OCI-LY7 (cell line): ENCODE data around the gene COPG1. TPM values are rescaled to one million over a fixed set of nuclear protein-coding genes. Genes with fewer than 3 reads are reported as not detected.

ENCODE experiments used
- BruUV-seq: library from RNA; stranded (reverse); fragments of 400-500 nt; replicated peaks from 2 replicates; lab custom pipeline; 2021; lab: Mats Ljungman, UMichigan
- CTCF ChIA-PET: fragments of 300-600 bp; sonication (Branson Sonifier 250); formaldehyde crosslinking; loops from one replicate; lab custom pipeline; 2022; ENCODE audit warnings: antibody characterized with exemption; ENCODE audit not compliant: unreplicated experiment; lab: Charles Lee
- POLR2A ChIA-PET: fragments of 300-600 bp; sonication (Branson Sonifier 250); formaldehyde crosslinking; loops from one replicate; lab custom pipeline; 2022; ENCODE audit warnings: antibody characterized with exemption; lab: Charles Lee
- DNase-seq: peaks from one replicate; pipeline ENCODE4 v3.0.0-alpha.2; 2015; ENCODE audit warnings: low spot score
- H2AFZ ChIP-seq: fragments of 200-600 bp; sonication (generic), shearing (Covaris generic); 2 replicates; pipeline ENCODE4 v1.6.1; 2014; ENCODE audit warnings: mild to moderate bottlenecking, antibody characterized with exemption, low read length, moderate library complexity
- H3K27ac ChIP-seq: fragments of 200-600 bp; sonication (generic); 2 replicates; pipeline ENCODE4 v1.5.1; 2014; ENCODE audit warnings: mixed run types, low read depth, mild to moderate bottlenecking, moderate library complexity, low read length, inconsistent platforms; ENCODE audit not compliant: poor library complexity, severe bottlenecking
- H3K36me3 ChIP-seq: fragments of 200-600 bp; sonication (generic); 2 replicates; pipeline ENCODE4 v1.6.1; 2014; ENCODE audit warnings: mild to moderate bottlenecking, antibody characterized with exemption, low read length, moderate library complexity, mixed read lengths; ENCODE audit not compliant: insufficient read depth
- H3K4me1 ChIP-seq: fragments of 200-600 bp; sonication (generic); 2 replicates; pipeline ENCODE4 v1.5.1; 2014; ENCODE audit warnings: mild to moderate bottlenecking, low read length; ENCODE audit not compliant: insufficient read depth, poor library complexity, severe bottlenecking
- H3K4me2 ChIP-seq: fragments of 200-600 bp; sonication (generic); 2 replicates; pipeline ENCODE4 v1.6.1; 2014; ENCODE audit warnings: mild to moderate bottlenecking, low read length
- H3K4me3 ChIP-seq: fragments of 200-600 bp; sonication (generic); 2 replicates; pipeline ENCODE4 v1.5.1; 2014; ENCODE audit warnings: mild to moderate bottlenecking, low read depth, low read length; ENCODE audit not compliant: poor library complexity, severe bottlenecking
- H3K79me2 ChIP-seq: fragments of 200-600 bp; sonication (generic); 2 replicates; pipeline ENCODE4 v1.6.1; 2016; ENCODE audit warnings: low read depth, mild to moderate bottlenecking, low read length, moderate library complexity, mixed read lengths; ENCODE audit not compliant: insufficient read depth
- H3K9me2 ChIP-seq: fragments of 200-600 bp; sonication (generic); 2 replicates; pipeline ENCODE4 v1.6.1; 2016; ENCODE audit warnings: mild to moderate bottlenecking, low read length, mixed read lengths; ENCODE audit not compliant: insufficient read depth
- H3K9me3 ChIP-seq: fragments of 200-600 bp; sonication (generic); 2 replicates; pipeline ENCODE4 v1.6.1; 2014; ENCODE audit warnings: mild to moderate bottlenecking, mixed run types, low read length, mixed read lengths
- H4K20me1 ChIP-seq: fragments of 200-600 bp; sonication (generic); 2 replicates; pipeline ENCODE4 v1.6.1; 2014; ENCODE audit warnings: mild to moderate bottlenecking, antibody characterized with exemption, low read length, moderate library complexity, mixed read lengths; ENCODE audit not compliant: insufficient read depth
- CTCF ChIP-seq: fragments of 200-600 bp; sonication (generic); conservative IDR thresholded peaks from 2 replicates; pipeline ENCODE4 v1.5.1; 2014; ENCODE audit warnings: mild to moderate bottlenecking, antibody characterized with exemption, low read length, moderate library complexity, mixed read lengths
- EZH2phosphoT487 ChIP-seq: fragments of 200-600 bp; sonication (generic); IDR thresholded peaks from 2 replicates; pipeline ENCODE4 v1.6.1; 2018; ENCODE audit warnings: low read depth, borderline replicate concordance, mild to moderate bottlenecking, mixed run types, antibody characterized with exemption, low read length, moderate library complexity, mixed read lengths
- intact Hi-C: fragments of 100-400 bp; cut with micrococcal nuclease; formaldehyde crosslinking; loops from one replicate; pipeline ENCODE4 v1.10.0; 2022; ENCODE audit not compliant: unreplicated experiment
- total RNA-seq, 2 experiments: library from RNA; depleted of rRNA in 1 of 2; stranded (reverse); fragments of >200 nt in 1 of 2; shearing (Covaris generic) in 1 of 2; gene quantifications; 2 replicates each; pipeline ENCODE4 v1.2.3, GENCODE V29; 2014 to 2022

COPG1 gene
- total RNA-seq, 2 experiments from 2014 or later, result 91.9 to 182 TPM

- H3K79me2 ChIP-seq, result peaks cover 23% of the 10 kb centered on the region; the same call in 1 of the 2 replicates
- peak overlapping the region; percentile 79; the same call in 1 of the 2 replicates for H2AFZ ChIP-seq
- ChIA-PET CTCF (no interaction called here), POLR2A (interaction anchor here (0.6 to 2.6 kb wide), 7 partner anchors 24 to 371 kb away, joined by 3 to 13 read pairs (median 4); partner anchors contain the start of gene HMCES)
- H3K4me2 ChIP-seq, result peak overlapping the region; percentile 92
- no peaks in the 10 kb centered on the region for H3K9me3 ChIP-seq
- intact Hi-C loops, result loop anchor here (2.0 to 5.0 kb wide), 3 partner anchors 28 to 371 kb away; partner anchors contain the start of gene ACAD9
- no peaks in the 10 kb centered on the region for H4K20me1 ChIP-seq
- H3K9me2 ChIP-seq, result no peaks in the 10 kb centered on the region
- DNase-seq, result no peak
- peaks cover 35% of the 10 kb centered on the region for H3K4me1 ChIP-seq
- no TSS peak for BruUV-seq
- peaks cover 17% of the 10 kb centered on the region for H3K36me3 ChIP-seq
- peak overlapping the region; percentile 59 for H3K27ac ChIP-seq
- TF ChIP-seq EZH2phosphoT487 (no peak), CTCF (no peak)
- H3K4me3 ChIP-seq, result peak overlapping the region; percentile 92
These were observed 973 bp upstream of the COPG1 start for GRCh38 chr3:129248286-129248979.

- no peak for DNase-seq
- Histone ChIP-seq H3K9me3 (no peaks in the 10 kb centered on the region), H3K4me3 (no peak overlapping the region), H3K27ac (no peak overlapping the region), H3K4me1 (peaks cover 24% of the 10 kb centered on the region), H3K4me2 (no peak overlapping the region), H4K20me1 (no peaks in the 10 kb centered on the region), H2AFZ (no peak overlapping the region), H3K36me3 (peaks cover 58% of the 10 kb centered on the region), H3K79me2 (peaks cover 23% of the 10 kb centered on the region; the same call in 1 of the 2 replicates), H3K9me2 (no peaks in the 10 kb centered on the region)
- intact Hi-C loops, result no loop called here
- ChIA-PET CTCF (no interaction called here), POLR2A (interaction anchor here (1.0 to 1.8 kb wide), 6 partner anchors 8 to 64 kb away, joined by 3 to 5 read pairs (median 4); partner anchors contain the start of gene HMCES)
- no TSS peak for BruUV-seq
- TF ChIP-seq EZH2phosphoT487 (no peak), CTCF (no peak)
These were observed 3.3 kb downstream of the COPG1 start for GRCh38 chr3:129252748-129253147.
